Tibial nerve (tissue), 4 donors: Measurements from ENCODE around the gene MKI67.

Source experiments
- CTCF ChIP-seq, 5 experiments: fragments of 200-600 bp in 3 of 5; fragments of 450-650 bp in 2 of 5; sonication (generic) in 3 of 5; IDR thresholded peaks; one replicate each; pipeline ENCODE4 v1.5.1; 2016 to 2019; ENCODE audit warnings: antibody characterized with exemption in 5 of 5, mild to moderate bottlenecking in 3 of 5, moderate library complexity in 2 of 5
- EP300 ChIP-seq, 2 donors: sonication (generic); formaldehyde crosslinking; IDR thresholded peaks; one replicate each; pipeline ENCODE4 v1.6.1; 2017; ENCODE audit warnings: antibody characterized with exemption in 2 of 2, mild to moderate bottlenecking in 1 of 2
- POLR2A ChIP-seq, 2 donors: fragments of 450-650 bp; IDR thresholded peaks; one replicate each; pipeline ENCODE4 v1.6.1; 2017; ENCODE audit warnings: antibody characterized with exemption in 2 of 2, mild to moderate bottlenecking in 2 of 2, moderate library complexity in 2 of 2

- TF ChIP-seq CTCF (IDR thresholded peaks at IDR 0.05) (no peak), EP300 (IDR thresholded peaks at IDR 0.05) (no peak), POLR2A (IDR thresholded peaks at IDR 0.05) (no peak)
These were observed 52.3 kb downstream of the MKI67 start for GRCh38 chr10:128073890-128074289.
